Right renal pelvis (tissue), 4 donors: ENCODE measurements around the gene CSRNP3. TPM values are rescaled to one million over a fixed set of nuclear protein-coding genes. Genes with fewer than 3 reads are reported as not detected.
"Not testable (repeated sequence)": the region's sequence is repeated elsewhere in the genome, so short reads cannot be mapped to it uniquely, and the experiment has no call there.

ENCODE experiments used
- DNase-seq, 4 donors: peaks; one replicate each; pipeline ENCODE4 v3.0.0-alpha.2; 2013; ENCODE audit warnings: low read depth in 4 of 4, low spot score in 3 of 4, missing footprints in 1 of 4
- polyA plus RNA-seq, 4 donors: library from polyadenylated mRNA; unstranded; fragments of 120-200 nt; gene quantifications; one replicate each; pipeline ENCODE4 v1.2.1, GENCODE V29; 2013; ENCODE audit not compliant: insufficient read length in 4 of 4

CSRNP3 gene
- polyA plus RNA-seq, 4 donors: 9.0 to 12.4 (median 11.3) TPM

DNA sequence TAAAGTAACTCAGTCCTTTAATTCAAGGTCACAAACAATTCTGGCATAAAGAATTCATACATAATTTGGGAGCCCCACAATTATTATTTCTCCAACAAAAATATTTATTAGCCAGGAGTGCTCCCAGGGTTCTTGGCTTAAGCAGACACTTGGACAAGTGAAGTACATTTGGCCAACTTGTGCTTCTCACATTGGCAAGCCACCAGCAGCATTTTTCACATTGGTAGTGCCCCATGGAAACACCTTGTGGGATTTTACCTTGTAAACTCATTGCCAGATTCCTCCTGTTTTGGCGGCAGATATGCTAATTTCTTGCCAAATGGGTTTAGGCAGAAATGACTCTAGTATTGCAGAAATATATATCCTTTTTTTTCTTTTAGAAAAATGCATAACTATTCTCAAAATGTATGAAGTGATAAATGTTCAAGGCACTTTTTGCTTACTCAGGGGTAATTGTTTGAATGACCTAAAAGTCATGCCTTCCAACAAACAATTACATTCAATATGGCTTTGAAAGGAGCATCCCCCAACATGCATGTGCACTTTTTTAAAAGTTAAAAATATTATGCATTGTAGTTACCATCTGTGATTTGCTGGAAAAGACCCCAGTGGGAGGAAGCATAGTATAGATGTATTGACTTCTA is 113.5 kb downstream of the CSRNP3 start:
- no peak for DNase-seq

- no peak for DNase-seq
These were observed 114.7 kb downstream of the CSRNP3 start for GRCh38 chr2:165584126-165584654.

GRCh38 chr2:165586019-165586418 is 116.5 kb downstream of the CSRNP3 start:
- no peak for DNase-seq

- DNase-seq: no peak
These were observed 117.9 kb downstream of the CSRNP3 start for GRCh38 chr2:165587335-165587938.

GRCh38 chr2:165590999-165591398 is 121.5 kb downstream of the CSRNP3 start:
- DNase-seq: not testable (repeated sequence)

GRCh38 chr2:165593081-165593480 is 123.6 kb downstream of the CSRNP3 start:
- no peak for DNase-seq

- DNase-seq: no peak
These were observed 124.9 kb downstream of the CSRNP3 start for GRCh38 chr2:165594231-165594934.

GRCh38 chr2:165594935-165595255 is 125.4 kb downstream of the CSRNP3 start:
- no peak for DNase-seq

- no peak for DNase-seq
These were observed 127.3 kb downstream of the CSRNP3 start for GRCh38 chr2:165596788-165597187.

GRCh38 chr2:165601065-165601830 is 131.8 kb downstream of the CSRNP3 start:
- no peak for DNase-seq

DNA sequence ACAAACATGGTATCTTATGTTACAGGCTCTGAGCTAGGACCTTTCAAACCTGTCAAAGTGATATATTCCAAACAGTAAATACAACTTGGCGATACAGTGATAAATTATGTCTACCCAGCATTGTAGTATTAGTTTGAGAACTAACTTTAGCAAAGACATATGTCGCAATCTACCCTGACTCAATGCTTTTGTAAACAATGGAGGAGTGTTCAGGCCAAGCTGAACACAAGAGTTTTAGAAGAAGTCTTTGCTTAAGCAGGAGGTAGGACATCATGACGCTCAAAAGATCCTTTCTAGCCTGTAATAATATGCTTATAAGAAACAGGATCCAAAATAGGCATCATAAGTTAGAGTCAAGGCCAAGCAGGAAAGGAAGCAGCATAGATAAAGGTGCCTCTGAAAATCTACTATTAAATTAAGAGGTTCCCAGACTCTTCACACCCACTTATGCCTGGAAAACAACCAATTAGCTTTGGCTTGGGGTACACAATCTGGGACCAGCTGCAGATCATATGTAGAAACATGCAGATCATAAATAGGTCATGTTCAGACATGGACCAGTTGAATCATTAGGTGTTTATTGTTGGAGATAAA is 132.5 kb downstream of the CSRNP3 start:
- no peak for DNase-seq

DNA sequence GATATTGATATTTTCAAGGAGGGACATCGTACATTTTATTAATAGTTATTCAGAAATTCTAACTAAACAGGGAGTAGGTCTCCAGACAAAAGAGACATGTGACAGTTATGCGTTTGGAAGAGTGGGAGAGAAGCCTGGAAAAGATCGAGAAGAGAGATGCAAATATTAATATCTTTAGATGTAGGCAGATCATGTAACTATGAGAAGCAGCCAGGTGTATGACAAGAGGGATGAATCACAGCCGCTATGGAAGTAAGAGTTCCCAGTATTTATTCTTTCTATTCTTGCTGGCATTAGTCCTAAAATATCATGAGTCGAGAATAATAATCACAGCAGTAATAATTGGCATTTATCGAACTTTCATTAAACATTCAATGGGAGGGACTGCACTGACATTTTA is 140.2 kb downstream of the CSRNP3 start:
- no peak for DNase-seq

- DNase-seq: no peak
These were observed 141.1 kb downstream of the CSRNP3 start for GRCh38 chr2:165610591-165611029.

- DNase-seq: no peak
These were observed 148.4 kb downstream of the CSRNP3 start for GRCh38 chr2:165617741-165618481.

GRCh38 chr2:165618806-165619205 is 149.3 kb downstream of the CSRNP3 start:
- no peak for DNase-seq

GRCh38 chr2:165621086-165621560 is 151.6 kb downstream of the CSRNP3 start:
- no peak for DNase-seq

GRCh38 chr2:165623161-165623560 is 153.7 kb downstream of the CSRNP3 start:
- no peak for DNase-seq

DNA sequence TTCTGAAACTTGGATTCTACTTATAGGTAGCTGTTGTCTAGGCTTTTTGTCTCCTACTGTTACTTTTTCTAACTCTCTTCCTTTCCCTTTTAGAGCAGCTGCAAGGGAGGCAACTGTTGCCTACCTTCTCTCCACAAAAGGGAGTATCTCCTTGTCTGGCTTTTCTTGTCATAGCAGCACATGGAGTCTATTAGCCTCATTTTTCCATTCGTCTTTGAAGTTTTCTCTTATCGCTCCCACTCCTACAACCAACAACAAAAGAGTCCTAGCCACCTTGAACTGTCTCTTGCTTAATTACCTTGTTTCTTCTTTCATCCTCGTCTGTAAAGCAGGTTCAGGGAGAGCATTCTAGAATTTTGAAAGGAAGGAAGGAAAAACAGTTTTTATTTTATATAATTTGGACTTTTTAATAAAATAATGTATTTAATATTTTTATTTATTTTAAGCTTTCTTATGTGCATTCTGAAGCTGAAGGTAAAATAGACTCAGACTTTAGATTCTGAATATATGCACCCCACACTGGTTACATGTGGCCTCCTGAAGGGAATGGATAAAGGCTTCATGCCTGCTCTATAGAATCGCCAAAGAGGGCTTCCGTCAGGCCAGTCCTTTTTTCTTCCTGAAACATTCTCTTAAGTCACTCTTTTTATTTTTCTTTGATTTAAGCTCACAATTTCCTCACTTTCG is 154.4 kb downstream of the CSRNP3 start:
- no peak for DNase-seq

GRCh38 chr2:165624470-165624800 is 154.9 kb downstream of the CSRNP3 start:
- DNase-seq: no peak
